Testis (tissue), 3 donors: Measurements from ENCODE around the gene CAPN3. TPM values are rescaled to one million over a fixed set of nuclear protein-coding genes. Genes with fewer than 3 reads are reported as not detected.

Experiments
- DNase-seq: peaks from one replicate; pipeline ENCODE4 v3.0.0-alpha.2; 2019
- H3K27ac ChIP-seq, 2 donors: fragments of 200-600 bp; sonication (generic); one replicate each; pipeline ENCODE4 v1.5.1; 2019
- H3K27me3 ChIP-seq: fragments of 200-600 bp; sonication (generic); one replicate; pipeline ENCODE4 v1.5.1; 2019
- H3K36me3 ChIP-seq: fragments of 200-600 bp; sonication (generic); one replicate; pipeline ENCODE4 v1.5.1; 2017; ENCODE audit warnings: low read depth; ENCODE audit errors: missing control alignments
- H3K4me1 ChIP-seq: fragments of 200-600 bp; sonication (generic); one replicate; pipeline ENCODE4 v1.5.1; 2019
- H3K4me3 ChIP-seq, 2 donors: fragments of 200-600 bp; sonication (generic); one replicate each; pipeline ENCODE4 v1.5.1; 2017 to 2019
- H3K9me3 ChIP-seq: fragments of 200-600 bp; sonication (generic); one replicate; pipeline ENCODE4 v1.5.1; 2017
- POLR2A ChIP-seq: fragments of 450-650 bp; IDR thresholded peaks from one replicate; pipeline ENCODE4 v1.6.1; 2017; ENCODE audit warnings: antibody characterized with exemption, mild to moderate bottlenecking, moderate library complexity
- WGBS, 2 donors: methylation state at CpG; one replicate each; pipeline ENCODE4 v1.1.5; 2018; 5-methylcytosine and 5-hydroxymethylcytosine counted together
- intact Hi-C: fragments of 100-400 bp; cut with DNase I; formaldehyde crosslinking; loops from one replicate; pipeline ENCODE4 v1.15.1; 2023; ENCODE audit warnings: low total_unique reads
- polyA plus RNA-seq: library from polyadenylated mRNA; stranded (reverse); fragments of 350-450 nt; fragmentation: Illumina TruSeq; extraction: RNeasy Lipid Tissue Mini Kit (QIAGEN cat#74804); gene quantifications from one replicate; pipeline ENCODE4 v1.2.3, GENCODE V29; 2014; ENCODE audit warnings: low read depth, low replicate concordance; ENCODE audit not compliant: insufficient read depth
- total RNA-seq, 2 donors: library from RNA; depleted of rRNA; stranded (reverse); fragments of >200 nt; gene quantifications; one replicate each; pipeline ENCODE4 v1.2.3, GENCODE V29; 2016
- TF ChIP-seq, protein P1 (sequence below), 3 experiments: fragments of 450-650 bp in 2 of 3; fragments of 200-600 bp in 1 of 3; sonication (generic) in 1 of 3; IDR thresholded peaks; one replicate each; pipeline ENCODE4 v1.5.1; 2016 to 2019; ENCODE audit warnings: antibody characterized with exemption in 3 of 3, mild to moderate bottlenecking in 2 of 3, moderate library complexity in 1 of 3

The CAPN3 gene
- total and polyA plus RNA-seq, 3 donors from 2014 or later, result 33.6 to 60.4 (median 53.0) TPM

GRCh38 chr15:42353061-42353460 lies 6.2 kb upstream of the CAPN3 start:
- no peaks in the 10 kb centered on the region for H3K36me3 ChIP-seq
- no peak for DNase-seq
- intact Hi-C loops, result no loop called here
- WGBS, 2 donors, result 82 to 92% methylated on average over 6 of the region's 6 CpGs
- no peak overlapping the region for H3K27ac ChIP-seq
- no peaks in the 10 kb centered on the region for H3K9me3 ChIP-seq
- TF ChIP-seq, protein P1, sequence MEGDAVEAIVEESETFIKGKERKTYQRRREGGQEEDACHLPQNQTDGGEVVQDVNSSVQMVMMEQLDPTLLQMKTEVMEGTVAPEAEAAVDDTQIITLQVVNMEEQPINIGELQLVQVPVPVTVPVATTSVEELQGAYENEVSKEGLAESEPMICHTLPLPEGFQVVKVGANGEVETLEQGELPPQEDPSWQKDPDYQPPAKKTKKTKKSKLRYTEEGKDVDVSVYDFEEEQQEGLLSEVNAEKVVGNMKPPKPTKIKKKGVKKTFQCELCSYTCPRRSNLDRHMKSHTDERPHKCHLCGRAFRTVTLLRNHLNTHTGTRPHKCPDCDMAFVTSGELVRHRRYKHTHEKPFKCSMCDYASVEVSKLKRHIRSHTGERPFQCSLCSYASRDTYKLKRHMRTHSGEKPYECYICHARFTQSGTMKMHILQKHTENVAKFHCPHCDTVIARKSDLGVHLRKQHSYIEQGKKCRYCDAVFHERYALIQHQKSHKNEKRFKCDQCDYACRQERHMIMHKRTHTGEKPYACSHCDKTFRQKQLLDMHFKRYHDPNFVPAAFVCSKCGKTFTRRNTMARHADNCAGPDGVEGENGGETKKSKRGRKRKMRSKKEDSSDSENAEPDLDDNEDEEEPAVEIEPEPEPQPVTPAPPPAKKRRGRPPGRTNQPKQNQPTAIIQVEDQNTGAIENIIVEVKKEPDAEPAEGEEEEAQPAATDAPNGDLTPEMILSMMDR (IDR thresholded peaks at IDR 0.05), result no peak
- no peak for TF ChIP-seq POLR2A
- peaks cover 10% of the 10 kb centered on the region for H3K4me1 ChIP-seq
- no peak overlapping the region for H3K4me3 ChIP-seq
- no peaks in the 10 kb centered on the region for H3K27me3 ChIP-seq

GRCh38 chr15:42354824-42355223 lies 4.5 kb upstream of the CAPN3 start:
- WGBS, 2 donors, result 74 to 88% methylated on average over 2 of the region's 2 CpGs
- Histone ChIP-seq H3K4me1 (peaks cover 10% of the 10 kb centered on the region), H3K36me3 (no peaks in the 10 kb centered on the region), H3K27me3 (no peaks in the 10 kb centered on the region), H3K9me3 (no peaks in the 10 kb centered on the region), H3K27ac (no peak overlapping the region), H3K4me3 (no peak overlapping the region)
- no peak for DNase-seq
- no peak for TF ChIP-seq POLR2A
- TF ChIP-seq, protein P1 (IDR thresholded peaks at IDR 0.05), result no peak
- intact Hi-C loops, result no loop called here

DNA sequence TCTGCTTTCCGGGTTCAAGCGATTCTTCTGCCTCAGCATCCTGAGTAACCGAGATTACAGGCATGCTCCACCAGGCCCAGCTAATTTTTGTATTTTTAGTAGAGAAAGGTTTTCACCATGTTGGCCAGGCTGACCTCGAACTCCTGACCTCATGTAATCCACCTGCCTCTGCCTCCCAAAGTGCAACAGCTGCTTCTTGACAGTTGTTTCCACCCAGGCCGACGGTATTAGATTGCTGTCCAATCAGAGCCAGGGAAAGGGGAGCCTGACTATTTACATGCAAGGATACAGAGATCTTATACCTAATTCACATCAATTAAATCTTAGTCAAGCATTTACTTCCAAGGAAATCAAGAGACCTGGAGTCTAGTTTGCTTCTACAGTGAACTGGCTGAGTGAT lies 4.0 kb upstream of the CAPN3 start:
- intact Hi-C loops, result no loop called here
- no peak overlapping the region for H3K27ac ChIP-seq
- no peak for DNase-seq
- no peak overlapping the region for H3K4me3 ChIP-seq
- H3K9me3 ChIP-seq, result no peaks in the 10 kb centered on the region
- no peak for TF ChIP-seq POLR2A
- TF ChIP-seq, protein P1 (IDR thresholded peaks at IDR 0.05), result no peak
- peaks cover 10% of the 10 kb centered on the region for H3K4me1 ChIP-seq
- 89 to 92% methylated on average over 6 of the region's 6 CpGs for WGBS, 2 donors
- no peaks in the 10 kb centered on the region for H3K36me3 ChIP-seq
- no peaks in the 10 kb centered on the region for H3K27me3 ChIP-seq

GRCh38 chr15:42356851-42357250 lies 2.5 kb upstream of the CAPN3 start:
- 82 to 86% methylated on average over 5 of the region's 5 CpGs for WGBS, 2 donors
- no peak overlapping the region for H3K4me3 ChIP-seq
- no peaks in the 10 kb centered on the region for H3K27me3 ChIP-seq
- peaks cover 10% of the 10 kb centered on the region for H3K4me1 ChIP-seq
- intact Hi-C loops, result no loop called here
- no peaks in the 10 kb centered on the region for H3K9me3 ChIP-seq
- TF ChIP-seq, protein P1 (IDR thresholded peaks at IDR 0.05), result no peak
- no peak for TF ChIP-seq POLR2A
- H3K36me3 ChIP-seq, result no peaks in the 10 kb centered on the region
- no peak overlapping the region for H3K27ac ChIP-seq
- no peak for DNase-seq

DNA sequence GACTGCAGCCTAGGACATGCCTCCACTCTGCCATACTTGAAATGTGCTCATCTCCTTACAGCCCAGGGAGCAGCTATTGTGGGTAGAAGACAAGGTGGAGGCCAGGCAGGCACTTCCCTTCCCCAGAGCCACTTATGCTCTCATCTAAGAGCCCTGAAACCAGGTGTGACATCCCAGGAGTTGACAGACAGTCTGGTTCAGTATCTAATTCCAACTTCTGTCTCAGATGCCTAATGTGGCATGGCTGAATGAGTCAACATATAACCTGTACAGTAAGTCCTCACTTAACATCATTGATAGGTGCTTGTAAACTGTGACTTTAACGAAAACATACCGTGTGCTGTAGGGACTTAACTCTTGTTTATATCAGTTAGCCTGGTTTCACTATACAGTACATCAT lies 1.2 kb upstream of the CAPN3 start:
- Histone ChIP-seq H3K9me3 (no peaks in the 10 kb centered on the region), H3K4me3 (no peak overlapping the region), H3K27ac (no peak overlapping the region), H3K27me3 (no peaks in the 10 kb centered on the region), H3K4me1 (no peaks in the 10 kb centered on the region), H3K36me3 (no peaks in the 10 kb centered on the region)
- DNase-seq, result no peak
- WGBS, 2 donors, result 90 to 100% methylated on average over 2 of the region's 2 CpGs
- TF ChIP-seq, protein P1 (IDR thresholded peaks at IDR 0.05), result no peak
- no peak for TF ChIP-seq POLR2A
- intact Hi-C loops, result no loop called here
